SIG-M5 treated with dmso at 0.1 percent for 504 hours (cell line): ENCODE results near the gene JMJD1C.

ENCODE experiments used
- DNase-seq: peaks from one replicate; lab custom pipeline; 2025; ENCODE audit not compliant: unreplicated experiment; lab: John Stamatoyannopoulos, UW

The JMJD1C gene

GRCh38 chr10:63481815-63482421 is 16.1 kb upstream of the JMJD1C start:
- DNase-seq = no peak

- no peak for DNase-seq
Measured at GRCh38 chr10:63480237-63480636, 14.5 kb upstream of the JMJD1C start.

- DNase-seq = no peak
Measured at GRCh38 chr10:63478564-63478963, 12.8 kb upstream of the JMJD1C start.

GRCh38 chr10:63477927-63478326 is 12.2 kb upstream of the JMJD1C start:
- no peak for DNase-seq

- DNase-seq = no peak
Measured at GRCh38 chr10:63474488-63474887, 8.7 kb upstream of the JMJD1C start.

- DNase-seq = no peak
Measured at GRCh38 chr10:63470928-63471327, 5.2 kb upstream of the JMJD1C start.

- DNase-seq = no peak
Measured at GRCh38 chr10:63468947-63469346, 3.2 kb upstream of the JMJD1C start.

GRCh38 chr10:63467841-63468240 is 2.1 kb upstream of the JMJD1C start:
- no peak for DNase-seq

GRCh38 chr10:63466144-63466935 is 563 bp upstream of the JMJD1C start:
- peak; percentile 19 for DNase-seq

- no peak for DNase-seq
Measured at GRCh38 chr10:63464402-63465292, 1.1 kb downstream of the JMJD1C start.

- no peak for DNase-seq
Measured at GRCh38 chr10:63462442-63462841, 3.3 kb downstream of the JMJD1C start.

GRCh38 chr10:63458177-63458576 is 7.6 kb downstream of the JMJD1C start:
- DNase-seq = no peak

- no peak for DNase-seq
Measured at GRCh38 chr10:63457594-63457993, 8.2 kb downstream of the JMJD1C start.

GRCh38 chr10:63456437-63457210 is 9.2 kb downstream of the JMJD1C start:
- no peak for DNase-seq

- DNase-seq = no peak
Measured at GRCh38 chr10:63455507-63455906, 10.3 kb downstream of the JMJD1C start.

- DNase-seq = no peak
Measured at GRCh38 chr10:63454631-63455030, 11.1 kb downstream of the JMJD1C start.

GRCh38 chr10:63452524-63452923 is 13.3 kb downstream of the JMJD1C start:
- DNase-seq = no peak

- DNase-seq = no peak
Measured at GRCh38 chr10:63446716-63447440, 18.9 kb downstream of the JMJD1C start.

- DNase-seq = no peak
Measured at GRCh38 chr10:63441404-63441803, 24.4 kb downstream of the JMJD1C start.

- no peak for DNase-seq
Measured at GRCh38 chr10:63439607-63440006, 26.2 kb downstream of the JMJD1C start.
